H1 (cell line): ENCODE data around the gene ASPG. TPM values are rescaled to one million over a fixed set of nuclear protein-coding genes. Genes with fewer than 3 reads are reported as not detected.

Experiments
- CTCF ChIA-PET: fragments of 300-600 bp; sonication (Branson Sonifier 250); formaldehyde crosslinking; loops from one replicate; lab custom pipeline; 2021; ENCODE audit not compliant: partially characterized antibody; lab: Charles Lee
- POLR2A ChIA-PET: fragments of 300-600 bp; sonication (Branson Sonifier 250); formaldehyde crosslinking; loops from one replicate; lab custom pipeline; 2021; ENCODE audit warnings: inconsistent platforms; ENCODE audit not compliant: partially characterized antibody; lab: Charles Lee
- DNase-seq, 2 experiments: peaks; one replicate each; pipeline versions ENCODE4 v3.0.0 to v3.0.0-alpha.2; 2010 to 2022; ENCODE audit warnings: low spot score in 2 of 2, low read depth in 1 of 2, mixed read lengths in 1 of 2
- FAIRE-seq: peaks from 2 replicates; lab custom pipeline; 2011; peaks lifted over from hg19 to GRCh38; lab: Jason Lieb, UNC
- H2AFZ ChIP-seq: 2 replicates; pipeline ENCODE4 v1.8.1; 2012; ENCODE audit warnings: low read length, inconsistent platforms
- H2AK5ac ChIP-seq: 2 replicates; pipeline ENCODE4 v1.6.1; 2013; ENCODE audit warnings: low read depth, low read length
- H2BK120ac ChIP-seq: replicated peaks from 2 replicates; pipeline ENCODE3; 2013; ENCODE audit warnings: low read depth, low read length, inconsistent platforms
- H2BK12ac ChIP-seq: 2 replicates; pipeline ENCODE4 v1.6.1; 2013; ENCODE audit warnings: low read depth, low read length
- H2BK15ac ChIP-seq: 2 replicates; pipeline ENCODE4 v1.6.1; 2013; ENCODE audit warnings: low read length
- H2BK20ac ChIP-seq: 2 replicates; pipeline ENCODE4 v1.6.1; 2013; ENCODE audit warnings: low read length
- H2BK5ac ChIP-seq: 2 replicates; pipeline ENCODE4 v1.6.1; 2013; ENCODE audit warnings: low read depth, low read length
- H3K14ac ChIP-seq: 2 replicates; pipeline ENCODE4 v1.6.1; 2013; ENCODE audit warnings: inconsistent platforms; ENCODE audit not compliant: insufficient read length
- H3K18ac ChIP-seq: 2 replicates; pipeline ENCODE4 v1.6.1; 2013; ENCODE audit warnings: low read length; ENCODE audit errors: extremely low read depth
- H3K23ac ChIP-seq: 2 replicates; pipeline ENCODE4 v1.6.1; 2013; ENCODE audit warnings: inconsistent platforms; ENCODE audit not compliant: insufficient read length
- H3K23me2 ChIP-seq: 2 replicates; pipeline ENCODE4 v1.6.1; 2013; ENCODE audit warnings: low read depth, low read length
- H3K27ac ChIP-seq: 2 replicates; pipeline ENCODE4 v1.6.1; 2011; ENCODE audit warnings: low read depth, low read length, inconsistent platforms
- H3K27me3 ChIP-seq, 4 experiments: replicated peaks in 1 of 4; 1 replicate in 1 of 4; 2 replicates in 3 of 4; pipeline versions ENCODE4 v1.6.1 to v1.8.1; 2011 to 2013; ENCODE audit warnings: low read length in 3 of 4, mild to moderate bottlenecking in 3 of 4, inconsistent platforms in 2 of 4, mixed read lengths in 2 of 4, moderate library complexity in 1 of 4; ENCODE audit not compliant: control insufficient read depth in 3 of 4, insufficient read depth in 3 of 4; ENCODE audit errors: extremely low read depth in 1 of 4
- H3K36me3 ChIP-seq, 4 experiments: 2 replicates each; pipeline versions ENCODE4 v1.6.1 to v1.8.1; 2011 to 2013; ENCODE audit warnings: mild to moderate bottlenecking in 4 of 4, low read length in 3 of 4, moderate library complexity in 2 of 4, control low read depth in 1 of 4, inconsistent platforms in 1 of 4; ENCODE audit not compliant: insufficient read depth in 4 of 4, control insufficient read depth in 2 of 4
- H3K4ac ChIP-seq: replicated peaks from 2 replicates; pipeline ENCODE3; 2013; ENCODE audit warnings: low read length, low read depth, mixed read lengths, inconsistent platforms; ENCODE audit not compliant: insufficient read length
- H3K4me1 ChIP-seq, 4 experiments: replicated peaks in 1 of 4; 1 replicate in 1 of 4; 2 replicates in 3 of 4; pipeline versions ENCODE4 v1.6.1 to v1.8.1; 2011 to 2013; ENCODE audit warnings: low read length in 3 of 4, inconsistent platforms in 2 of 4, mixed read lengths in 1 of 4; ENCODE audit not compliant: insufficient read depth in 4 of 4, control insufficient read depth in 3 of 4
- H3K4me2 ChIP-seq, 2 experiments: 2 replicates each; pipeline versions ENCODE4 v1.6.1 to v1.8.1; 2011 to 2013; ENCODE audit warnings: low read depth in 2 of 2, low read length in 2 of 2, control low read depth in 1 of 2, inconsistent platforms in 1 of 2, mild to moderate bottlenecking in 1 of 2; ENCODE audit not compliant: insufficient read depth in 1 of 2
- H3K4me3 ChIP-seq, 4 experiments: fragments of 200-600, 300-600 bp in 1 of 4; sonication (generic), shearing (Covaris generic), sonication (Bioruptor Twin) in 1 of 4; 2 replicates each; pipeline versions ENCODE4 v1.5.1 to v1.8.1; 2011 to 2016; ENCODE audit warnings: low read length in 4 of 4, low read depth in 3 of 4, control low read depth in 2 of 4, inconsistent platforms in 2 of 4, mild to moderate bottlenecking in 2 of 4, mixed read lengths in 1 of 4, moderate library complexity in 1 of 4; ENCODE audit not compliant: insufficient read depth in 2 of 4; ENCODE audit errors: extremely low read depth in 1 of 4
- H3K56ac ChIP-seq: replicated peaks from 2 replicates; pipeline ENCODE3; 2013; ENCODE audit warnings: low read depth, mild to moderate bottlenecking, mixed read lengths, low read length, inconsistent platforms; ENCODE audit not compliant: insufficient read length
- H3K79me1 ChIP-seq: 2 replicates; pipeline ENCODE4 v1.6.1; 2013; ENCODE audit warnings: low read depth, low read length, control low read depth
- H3K79me2 ChIP-seq, 2 experiments: 2 replicates each; pipeline versions ENCODE4 v1.6.1 to v1.8.1; 2012 to 2013; ENCODE audit warnings: low read length in 2 of 2, mild to moderate bottlenecking in 2 of 2, inconsistent platforms in 1 of 2; ENCODE audit not compliant: insufficient read depth in 2 of 2, control insufficient read depth in 1 of 2
- H3K9ac ChIP-seq, 4 experiments: replicated peaks in 1 of 4; 1 replicate in 1 of 4; 2 replicates in 3 of 4; pipeline versions ENCODE4 v1.6.1 to v1.8.1; 2011 to 2013; ENCODE audit warnings: low read depth in 3 of 4, low read length in 3 of 4, control low read depth in 2 of 4, mild to moderate bottlenecking in 2 of 4, moderate library complexity in 2 of 4, inconsistent platforms in 1 of 4; ENCODE audit errors: extremely low read depth in 1 of 4
- H3K9me3 ChIP-seq, 2 experiments: 2 replicates each; pipeline versions ENCODE4 v1.6.1 to v1.8.1; 2012 to 2013; ENCODE audit warnings: mild to moderate bottlenecking in 2 of 2, moderate library complexity in 2 of 2, control low read depth in 1 of 2, inconsistent platforms in 1 of 2, low read depth in 1 of 2, low read length in 1 of 2, mixed read lengths in 1 of 2; ENCODE audit not compliant: insufficient read depth in 2 of 2
- H4K20me1 ChIP-seq, 2 experiments: replicated peaks in 1 of 2; 2 replicates each; pipeline versions ENCODE3 to v1.8.1; 2011 to 2013; ENCODE audit warnings: inconsistent platforms in 2 of 2, low read length in 2 of 2, mild to moderate bottlenecking in 1 of 2; ENCODE audit not compliant: insufficient read depth in 2 of 2, control insufficient read depth in 1 of 2
- H4K5ac ChIP-seq: 2 replicates; pipeline ENCODE4 v1.6.1; 2013; ENCODE audit warnings: low read length, low read depth, mixed read lengths, inconsistent platforms; ENCODE audit not compliant: insufficient read length
- H4K8ac ChIP-seq: 2 replicates; pipeline ENCODE4 v1.8.0; 2013; ENCODE audit warnings: mild to moderate bottlenecking, moderate library complexity, low read length, inconsistent platforms; ENCODE audit not compliant: insufficient read depth; ENCODE audit errors: extremely low read depth
- H4K91ac ChIP-seq: replicated peaks from 2 replicates; pipeline ENCODE3; 2013; ENCODE audit warnings: low read length, mixed read lengths, inconsistent platforms; ENCODE audit not compliant: insufficient read length
- BACH1 ChIP-seq: IDR thresholded peaks from 2 replicates; pipeline ENCODE4 v1.6.1; 2012; ENCODE audit warnings: low read length, improper control_type of control experiment
- BCL11A ChIP-seq, 2 experiments: IDR thresholded peaks; one replicate each; pipeline ENCODE4 v1.6.1; 2011; ENCODE audit warnings: low read depth in 2 of 2, low read length in 2 of 2, mild to moderate bottlenecking in 2 of 2
- CEBPB ChIP-seq: IDR thresholded peaks from 2 replicates; pipeline ENCODE4 v1.6.1; 2012; ENCODE audit warnings: low read depth, low read length
- CHD2 ChIP-seq: IDR thresholded peaks from 2 replicates; pipeline ENCODE4 v1.6.1; 2012; ENCODE audit warnings: low read length, improper control_type of control experiment
- FOSL1 ChIP-seq: IDR thresholded peaks from 2 replicates; pipeline ENCODE4 v1.6.1; 2011; ENCODE audit warnings: mild to moderate bottlenecking, low read depth, low read length, moderate library complexity; ENCODE audit not compliant: insufficient read depth
- GABPA ChIP-seq: IDR thresholded peaks from 2 replicates; pipeline ENCODE4 v1.6.1; 2011; ENCODE audit warnings: mild to moderate bottlenecking, low read length, moderate library complexity, borderline replicate concordance; ENCODE audit not compliant: insufficient read depth
- JUN ChIP-seq: IDR thresholded peaks from 2 replicates; pipeline ENCODE4 v1.6.1; 2011; ENCODE audit warnings: low read depth, mild to moderate bottlenecking, improper control_type of control experiment, low read length
- KDM1A ChIP-seq: fragments of 200-600, 300-600 bp; sonication (generic); IDR thresholded peaks from 2 replicates; pipeline ENCODE4 v1.7.1; 2016; ENCODE audit warnings: mild to moderate bottlenecking, low read length, borderline replicate concordance
- KDM4A ChIP-seq: IDR thresholded peaks from one replicate; pipeline ENCODE4 v1.7.1; 2012; ENCODE audit warnings: low read depth, mild to moderate bottlenecking, moderate library complexity, low read length, inconsistent platforms; ENCODE audit not compliant: severe bottlenecking
- RAD21 ChIP-seq, 2 experiments: IDR thresholded peaks in 1 of 2; conservative IDR thresholded peaks in 1 of 2; 2 replicates each; pipeline ENCODE4 v1.6.1; 2011; ENCODE audit warnings: low read depth in 2 of 2, low read length in 2 of 2, improper control_type of control experiment in 1 of 2, inconsistent platforms in 1 of 2, mild to moderate bottlenecking in 1 of 2, moderate library complexity in 1 of 2
- RBBP5 ChIP-seq: IDR thresholded peaks from 2 replicates; pipeline ENCODE4 v1.7.1; 2012; ENCODE audit warnings: low read depth, mild to moderate bottlenecking, inconsistent platforms, low read length, moderate library complexity, borderline replicate concordance
- SIRT6 ChIP-seq: IDR thresholded peaks from one replicate; pipeline ENCODE4 v1.7.1; 2012; ENCODE audit warnings: low read length, inconsistent platforms
- SP4 ChIP-seq: IDR thresholded peaks from 2 replicates; pipeline ENCODE4 v1.6.1; 2012; ENCODE audit warnings: low read length, inconsistent platforms
- TBP ChIP-seq: IDR thresholded peaks from 2 replicates; pipeline ENCODE4 v1.6.1; 2011; ENCODE audit warnings: low read depth, low read length, improper control_type of control experiment
- ZNF274 ChIP-seq: IDR thresholded peaks from 2 replicates; pipeline ENCODE4 v1.7.0; 2012; ENCODE audit warnings: low read length, borderline replicate concordance; ENCODE audit errors: extremely low read depth
- WGBS, 2 experiments: shearing (Covaris generic) in 1 of 2; methylation state at CpG; one replicate each; pipeline versions ENCODE4 v1.1.6 to v1.1.7; 2013 to 2015; ENCODE audit warnings: low lambda C conversion rate in 2 of 2, mixed read lengths in 2 of 2, inconsistent platforms in 1 of 2, low coverage in 1 of 2, missing lambda C conversion rate in 1 of 2; ENCODE audit not compliant: insufficient replicate concordance in 2 of 2, insufficient coverage in 1 of 2, insufficient read length in 1 of 2; ENCODE audit errors: extremely low coverage in 1 of 2, missing lambda C conversion rate in 1 of 2; 5-methylcytosine and 5-hydroxymethylcytosine counted together
- polyA plus RNA-seq, 7 experiments: library from polyadenylated mRNA; depleted of rRNA in 3 of 7; stranded (reverse) in 5 of 7; unstranded in 2 of 7; fragments of >200 nt in 5 of 7; fragments of 200-250 nt in 2 of 7; gene quantifications; 1 replicate in 5 of 7; 2 replicates in 1 of 7; 4 replicates in 1 of 7; pipeline versions ENCODE4 v1.2.1 to v1.2.3, GENCODE V29; 2011 to 2013; ENCODE audit warnings: missing spikeins in 2 of 7, mixed read lengths in 2 of 7
- total RNA-seq: library from RNA; stranded (reverse); fragmentation: NEBNext Ultra II Directional; extraction: Animal tissue kit (Norgen Biotek cat#: 25700); gene quantifications from 2 replicates; pipeline ENCODE4 v1.2.1, GENCODE V29; 2021

The ASPG gene
- total and polyA plus RNA-seq, 2 of the 8 experiments (the other 6 are each of a cell fraction or from before 2014, with no cell fraction given), result 0.34 to 0.59 TPM

- no peaks in the 10 kb centered on the region; a peak in 1 of 8 replicates for H3K36me3 ChIP-seq
- peaks cover 17 to 39% (median 28%) of the 10 kb centered on the region in 4 experiments for H3K27me3 ChIP-seq
- no peak overlapping the region for H4K5ac ChIP-seq
- no peak overlapping the region for H3K9ac ChIP-seq
- DNase-seq (no peak), FAIRE-seq (no peak)
- 86% methylated on average over 5 of the region's 5 CpGs; no CpG with 5 or more reads in 1 of the 2 experiments for WGBS, 2 experiments
- H3K27ac ChIP-seq, result no peak overlapping the region
- POLR2A ChIA-PET, result no interaction called here
- H4K91ac ChIP-seq, result no peak overlapping the region
- no peak overlapping the region for H3K23ac ChIP-seq
- H3K4me3 ChIP-seq, result no peak overlapping the region
- no peaks in the 10 kb centered on the region for H4K20me1 ChIP-seq
- 0 out of 4 replicates have a peak, but pooled peaks cover 0 to 4% of the 10 kb centered on the region in 2 experiments for H3K9me3 ChIP-seq
- H3K4me2 ChIP-seq, result no peak overlapping the region
- H3K23me2 ChIP-seq, result peaks cover 12% of the 10 kb centered on the region; the same call in 1 of the 2 replicates
- no peak overlapping the region for H2BK15ac ChIP-seq
- no peak overlapping the region for H2AK5ac ChIP-seq
- no peak overlapping the region for H3K4ac ChIP-seq
- no peaks in the 10 kb centered on the region for H3K79me2 ChIP-seq
- no peak overlapping the region for H2BK5ac ChIP-seq
- no peak overlapping the region for H3K14ac ChIP-seq
- no peaks in the 10 kb centered on the region for H3K79me1 ChIP-seq
- no peak overlapping the region for H4K8ac ChIP-seq
- no peak overlapping the region for H3K18ac ChIP-seq
- H2BK120ac ChIP-seq, result no peak overlapping the region
- no peak overlapping the region for H3K56ac ChIP-seq
- CTCF ChIA-PET, result interaction anchor here (0.5 to 3.8 kb wide), 9 partner anchors 8 to 497 kb away, joined by 3 to 18 read pairs (median 4); no protein-coding TSS in a partner anchor
- H2AFZ ChIP-seq, result no peak overlapping the region
- H2BK20ac ChIP-seq, result no peak overlapping the region
- H3K4me1 ChIP-seq, result peaks cover 0 to 11% (median 3%) of the 10 kb centered on the region in 4 experiments; a peak in 6 of 7 replicates
- H2BK12ac ChIP-seq, result no peak overlapping the region
- no peak for TF ChIP-seq CEBPB
- TF ChIP-seq RBBP5, result no peak
- no peak for TF ChIP-seq BCL11A (IDR thresholded peaks at IDR 0.05; ENCODE audit: low read depth in 2 of 2, low read length in 2 of 2)
- TF ChIP-seq KDM1A, result no peak
- TF ChIP-seq ZNF274, result no peak
- no peak for TF ChIP-seq JUN
- no peak for TF ChIP-seq SIRT6
- TF ChIP-seq FOSL1, result no peak
- no peak for TF ChIP-seq GABPA
- TF ChIP-seq BACH1, result no peak
- TF ChIP-seq KDM4A, result no peak
- TF ChIP-seq CHD2, result no peak
- TF ChIP-seq RAD21 (IDR thresholded peaks at IDR 0.05 in 1 of 2, conservative IDR thresholded peaks at IDR 0.05 in 1 of 2; ENCODE audit: low read depth in 2 of 2, low read length in 2 of 2), result no peak
- no peak for TF ChIP-seq SP4
- TF ChIP-seq TBP, result no peak
These were observed 34.8 kb downstream of the ASPG start for GRCh38 chr14:104120281-104120741.
